Panc1 (cell line): Measurements from ENCODE around the gene CBR4. TPM values are rescaled to one million over a fixed set of nuclear protein-coding genes. Genes with fewer than 3 reads are reported as not detected.
"Not testable (repeated sequence)": the region's sequence is repeated elsewhere in the genome, so short reads cannot be mapped to it uniquely, and the experiment has no call there.

Source experiments
- ATAC-seq: fragments of 200-7000 bp; cut with Tn5 transposase; 2 replicates; pipeline ENCODE4 v1.9.1; 2020; ENCODE audit warnings: mild to moderate bottlenecking, moderate library complexity
- BruUV-seq: library from RNA; stranded (reverse); fragments of 400-500 nt; replicated peaks from 2 replicates; lab custom pipeline; 2021; lab: Mats Ljungman, UMichigan
- CTCF ChIA-PET: fragments of 300-600 bp; sonication (Branson Sonifier 250); formaldehyde crosslinking; loops from one replicate; lab custom pipeline; 2022; ENCODE audit warnings: antibody characterized with exemption; lab: Charles Lee
- POLR2A ChIA-PET: fragments of 300-600 bp; sonication (Branson Sonifier 250); formaldehyde crosslinking; loops from one replicate; lab custom pipeline; 2022; ENCODE audit warnings: antibody characterized with exemption; lab: Charles Lee
- DNase-seq: peaks from one replicate; pipeline ENCODE4 v3.0.0-alpha.2; 2010; ENCODE audit warnings: low read depth, low spot score
- H3K27ac ChIP-seq: 2 replicates; pipeline ENCODE4 v1.5.1; 2011; ENCODE audit warnings: mild to moderate bottlenecking, low read length, inconsistent platforms
- H3K27me3 ChIP-seq: fragments of 200-500 bp; sonication (Bioruptor generic); 2 replicates; pipeline ENCODE4 v1.6.0; 2014; ENCODE audit warnings: low read length, inconsistent platforms; ENCODE audit not compliant: control insufficient read depth, insufficient read depth
- H3K36me3 ChIP-seq: fragments of 200-500 bp; sonication (Bioruptor generic); 2 replicates; pipeline ENCODE4 v1.5.1; 2014; ENCODE audit warnings: inconsistent platforms, mild to moderate bottlenecking, low read length, moderate library complexity; ENCODE audit not compliant: control insufficient read depth, insufficient read depth
- H3K4me1 ChIP-seq: 2 replicates; pipeline ENCODE4 v1.5.1; 2011; ENCODE audit warnings: inconsistent platforms, mild to moderate bottlenecking, low read length, moderate library complexity; ENCODE audit not compliant: control insufficient read depth, insufficient read depth
- H3K4me3 ChIP-seq, 2 experiments: 2 replicates each; pipeline ENCODE4 v1.5.1; 2011 to 2012; ENCODE audit warnings: low read depth in 2 of 2, low read length in 2 of 2, mild to moderate bottlenecking in 2 of 2, inconsistent platforms in 1 of 2, moderate library complexity in 1 of 2
- H3K9me3 ChIP-seq: fragments of 200-500 bp; sonication (Bioruptor generic); 2 replicates; pipeline ENCODE4 v1.5.1; 2014; ENCODE audit warnings: low read depth, mild to moderate bottlenecking, inconsistent platforms, low read length, moderate library complexity; ENCODE audit not compliant: control insufficient read depth, insufficient read depth
- POLR2AphosphoS5 ChIP-seq: IDR thresholded peaks from 2 replicates; pipeline ENCODE4 v1.6.1; 2012; ENCODE audit warnings: mild to moderate bottlenecking, low read depth, low read length, moderate library complexity
- SIN3A ChIP-seq: IDR thresholded peaks from 2 replicates; pipeline ENCODE4 v1.6.1; 2012; ENCODE audit warnings: low read depth, mild to moderate bottlenecking, low read length, moderate library complexity, borderline replicate concordance; ENCODE audit not compliant: insufficient read depth
- TCF7L2 ChIP-seq: IDR thresholded peaks from 2 replicates; pipeline ENCODE4 v1.6.1; 2011; ENCODE audit warnings: mild to moderate bottlenecking, low read depth, low read length, inconsistent platforms
- in situ Hi-C: cut with HindIII; loops from 2 replicates; pipeline ENCODE4 v1.10.0; 2016; ENCODE audit warnings: low sequenced_read_pairs, low pct_unique_long_range_greater_than_20kb
- intact Hi-C: fragments of 100-400 bp; cut with micrococcal nuclease; formaldehyde crosslinking; loops from one replicate; pipeline ENCODE4 v1.10.0; 2022; ENCODE audit not compliant: unreplicated experiment
- total RNA-seq: library from RNA; stranded (reverse); gene quantifications from one replicate; pipeline ENCODE4 v1.2.1, GENCODE V29; 2021; ENCODE audit not compliant: unreplicated experiment
- TF ChIP-seq, protein P1 (sequence below), 2 experiments: IDR thresholded peaks; 2 replicates each; pipeline ENCODE4 v1.6.1; 2011 to 2012; ENCODE audit warnings: low read depth in 2 of 2, control low read depth in 1 of 2, low read length in 1 of 2, mild to moderate bottlenecking in 1 of 2, moderate library complexity in 1 of 2; ENCODE audit not compliant: insufficient read depth in 1 of 2
- TF ChIP-seq, protein P2 (sequence below): fragments of 450-650 bp; IDR thresholded peaks from 2 replicates; pipeline ENCODE4 v1.5.1; 2017; ENCODE audit warnings: mild to moderate bottlenecking

Gene CBR4
- total RNA-seq, 1 experiment from 2014 or later = 13.5 TPM

DNA sequence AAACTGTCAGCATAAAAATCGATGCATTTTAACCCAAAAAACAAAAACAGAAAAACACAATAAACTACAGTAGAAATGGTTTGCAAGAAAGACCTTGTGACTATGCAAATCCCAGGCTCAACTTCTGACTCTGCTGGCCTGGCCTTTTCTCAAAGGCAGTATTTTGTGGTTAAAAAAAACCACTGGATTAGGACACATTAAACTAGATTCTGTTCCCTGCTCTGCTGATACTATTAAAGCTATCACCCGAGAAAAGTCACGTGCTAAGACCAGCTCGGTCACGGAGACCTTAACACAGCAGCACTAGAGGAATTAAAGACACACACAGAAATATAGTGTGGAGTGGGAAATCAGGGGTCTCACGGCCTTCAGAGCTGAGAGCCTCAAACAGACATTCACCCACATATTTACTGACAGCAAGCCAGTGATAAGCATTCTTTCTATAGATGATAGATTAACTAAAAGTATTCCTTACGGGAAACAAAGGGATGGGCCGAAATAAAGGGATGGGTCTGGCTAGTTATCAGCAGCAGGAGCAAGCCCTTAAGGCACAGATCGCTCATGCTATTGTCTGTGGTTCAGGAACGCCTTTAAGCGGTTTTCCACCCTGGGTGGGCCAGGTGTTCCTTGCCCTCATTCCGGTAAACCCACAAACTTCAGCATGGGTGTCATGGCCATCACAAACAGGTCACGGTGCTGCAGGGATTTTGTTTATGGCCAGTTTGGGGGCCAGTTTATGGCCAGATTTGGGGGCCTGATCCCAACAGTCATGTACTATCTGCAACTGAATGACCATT lies 16.1 kb downstream of the CBR4 start:
- intact Hi-C loops = no loop called here
- no peak for ATAC-seq

DNA sequence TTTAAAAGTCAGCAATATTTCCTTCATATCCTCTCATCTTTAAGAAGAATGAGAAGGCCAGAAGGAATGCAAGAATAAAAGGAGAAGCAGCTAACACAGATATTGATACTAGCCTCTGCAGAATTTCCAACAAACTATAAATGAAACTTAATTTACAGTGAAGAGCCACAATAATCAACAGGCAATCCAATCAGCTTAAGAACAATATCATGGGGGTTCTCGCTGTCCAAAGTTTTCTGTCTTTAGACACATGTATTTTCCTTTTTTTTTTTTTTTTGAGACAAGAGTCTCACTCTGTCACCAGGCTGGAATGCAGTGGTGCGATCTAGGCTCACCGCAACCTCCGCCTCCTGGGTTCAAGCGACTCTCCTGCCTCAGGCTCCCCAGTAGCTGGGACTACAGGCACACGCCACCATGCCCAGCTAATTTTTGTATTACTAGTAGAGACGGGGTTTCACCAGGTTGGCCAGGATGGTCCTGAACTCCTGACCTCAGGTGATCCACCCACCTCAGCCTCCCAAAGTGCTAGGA lies 17.0 kb downstream of the CBR4 start:
- CTCF ChIA-PET, H3K9me3 ChIP-seq, H3K27ac ChIP-seq, DNase-seq, H3K4me1 ChIP-seq, H3K4me3 ChIP-seq, H3K27me3 ChIP-seq, BruUV-seq, in situ Hi-C loops, ATAC-seq, intact Hi-C loops, H3K36me3 ChIP-seq: not testable (repeated sequence)
- POLR2A ChIA-PET = interaction anchor here (0.7 kb wide), 1 partner anchor 65 kb away, joined by 6 read pairs; no protein-coding TSS in a partner anchor

More for the DNA sequence above, 16.1 kb downstream of the CBR4 start:
- no TSS peak for BruUV-seq
- TF ChIP-seq SIN3A = no peak
- TF ChIP-seq, protein P1, sequence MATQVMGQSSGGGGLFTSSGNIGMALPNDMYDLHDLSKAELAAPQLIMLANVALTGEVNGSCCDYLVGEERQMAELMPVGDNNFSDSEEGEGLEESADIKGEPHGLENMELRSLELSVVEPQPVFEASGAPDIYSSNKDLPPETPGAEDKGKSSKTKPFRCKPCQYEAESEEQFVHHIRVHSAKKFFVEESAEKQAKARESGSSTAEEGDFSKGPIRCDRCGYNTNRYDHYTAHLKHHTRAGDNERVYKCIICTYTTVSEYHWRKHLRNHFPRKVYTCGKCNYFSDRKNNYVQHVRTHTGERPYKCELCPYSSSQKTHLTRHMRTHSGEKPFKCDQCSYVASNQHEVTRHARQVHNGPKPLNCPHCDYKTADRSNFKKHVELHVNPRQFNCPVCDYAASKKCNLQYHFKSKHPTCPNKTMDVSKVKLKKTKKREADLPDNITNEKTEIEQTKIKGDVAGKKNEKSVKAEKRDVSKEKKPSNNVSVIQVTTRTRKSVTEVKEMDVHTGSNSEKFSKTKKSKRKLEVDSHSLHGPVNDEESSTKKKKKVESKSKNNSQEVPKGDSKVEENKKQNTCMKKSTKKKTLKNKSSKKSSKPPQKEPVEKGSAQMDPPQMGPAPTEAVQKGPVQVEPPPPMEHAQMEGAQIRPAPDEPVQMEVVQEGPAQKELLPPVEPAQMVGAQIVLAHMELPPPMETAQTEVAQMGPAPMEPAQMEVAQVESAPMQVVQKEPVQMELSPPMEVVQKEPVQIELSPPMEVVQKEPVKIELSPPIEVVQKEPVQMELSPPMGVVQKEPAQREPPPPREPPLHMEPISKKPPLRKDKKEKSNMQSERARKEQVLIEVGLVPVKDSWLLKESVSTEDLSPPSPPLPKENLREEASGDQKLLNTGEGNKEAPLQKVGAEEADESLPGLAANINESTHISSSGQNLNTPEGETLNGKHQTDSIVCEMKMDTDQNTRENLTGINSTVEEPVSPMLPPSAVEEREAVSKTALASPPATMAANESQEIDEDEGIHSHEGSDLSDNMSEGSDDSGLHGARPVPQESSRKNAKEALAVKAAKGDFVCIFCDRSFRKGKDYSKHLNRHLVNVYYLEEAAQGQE (IDR thresholded peaks at IDR 0.05; ENCODE audit: insufficient read depth in 1 of 2, low read depth in 2 of 2, low read length in 1 of 2) = no peak
- TF ChIP-seq, protein P2, sequence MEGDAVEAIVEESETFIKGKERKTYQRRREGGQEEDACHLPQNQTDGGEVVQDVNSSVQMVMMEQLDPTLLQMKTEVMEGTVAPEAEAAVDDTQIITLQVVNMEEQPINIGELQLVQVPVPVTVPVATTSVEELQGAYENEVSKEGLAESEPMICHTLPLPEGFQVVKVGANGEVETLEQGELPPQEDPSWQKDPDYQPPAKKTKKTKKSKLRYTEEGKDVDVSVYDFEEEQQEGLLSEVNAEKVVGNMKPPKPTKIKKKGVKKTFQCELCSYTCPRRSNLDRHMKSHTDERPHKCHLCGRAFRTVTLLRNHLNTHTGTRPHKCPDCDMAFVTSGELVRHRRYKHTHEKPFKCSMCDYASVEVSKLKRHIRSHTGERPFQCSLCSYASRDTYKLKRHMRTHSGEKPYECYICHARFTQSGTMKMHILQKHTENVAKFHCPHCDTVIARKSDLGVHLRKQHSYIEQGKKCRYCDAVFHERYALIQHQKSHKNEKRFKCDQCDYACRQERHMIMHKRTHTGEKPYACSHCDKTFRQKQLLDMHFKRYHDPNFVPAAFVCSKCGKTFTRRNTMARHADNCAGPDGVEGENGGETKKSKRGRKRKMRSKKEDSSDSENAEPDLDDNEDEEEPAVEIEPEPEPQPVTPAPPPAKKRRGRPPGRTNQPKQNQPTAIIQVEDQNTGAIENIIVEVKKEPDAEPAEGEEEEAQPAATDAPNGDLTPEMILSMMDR = no peak
- TF ChIP-seq POLR2AphosphoS5 = no peak
- no peak for TF ChIP-seq TCF7L2
- Histone ChIP-seq H3K27me3 (no peaks in the 10 kb centered on the region), H3K36me3 (peaks cover 5% of the 10 kb centered on the region; the same call in 1 of the 2 replicates), H3K27ac (no peak overlapping the region), H3K9me3 (no peaks in the 10 kb centered on the region), H3K4me1 (no peaks in the 10 kb centered on the region), H3K4me3 (no peak overlapping the region)
- in situ Hi-C loops = no loop called here
- CTCF ChIA-PET = no interaction called here
- POLR2A ChIA-PET = no interaction called here
- no peak for DNase-seq

DNA sequence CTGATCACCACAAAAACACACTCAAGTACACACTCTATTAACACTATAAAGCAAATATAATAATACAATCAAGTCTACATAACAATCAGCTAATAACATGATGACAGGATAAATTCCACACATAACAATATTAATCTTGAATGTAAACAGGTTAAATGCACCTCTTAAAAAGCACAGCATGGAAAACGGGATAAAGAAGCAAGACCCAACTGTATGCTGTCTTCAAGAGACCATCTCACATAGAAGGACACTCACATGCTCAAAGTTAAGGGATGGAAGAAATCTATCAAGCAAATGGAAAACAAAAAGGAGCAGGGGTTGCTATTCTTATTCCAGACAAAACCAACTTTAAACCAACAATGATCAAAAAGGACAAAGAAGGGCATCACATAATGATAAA lies 28.1 kb downstream of the CBR4 start:
- Histone ChIP-seq H3K4me3 (no peak overlapping the region), H3K27me3 (no peaks in the 10 kb centered on the region), H3K4me1 (no peaks in the 10 kb centered on the region), H3K27ac (no peak overlapping the region), H3K9me3 (no peaks in the 10 kb centered on the region), H3K36me3 (no peaks in the 10 kb centered on the region)
- DNase-seq (no peak), ATAC-seq (no peak)
- ChIA-PET CTCF (no interaction called here), POLR2A (no interaction called here)
- TF ChIP-seq POLR2AphosphoS5 = no peak
- TF ChIP-seq TCF7L2 = no peak
- TF ChIP-seq, protein P2 = no peak
- TF ChIP-seq SIN3A = no peak
- TF ChIP-seq, protein P1 (IDR thresholded peaks at IDR 0.05; ENCODE audit: insufficient read depth in 1 of 2, low read depth in 2 of 2, low read length in 1 of 2) = no peak
- in situ Hi-C loops = no loop called here
- BruUV-seq = no TSS peak
- intact Hi-C loops = no loop called here
